Measurements from ENCODE around the gene VPS37B.
"Not testable (repeated sequence)": the region's sequence is repeated elsewhere in the genome, so short reads cannot be mapped to it uniquely, and the experiment has no call there.

VPS37B gene

DNA sequence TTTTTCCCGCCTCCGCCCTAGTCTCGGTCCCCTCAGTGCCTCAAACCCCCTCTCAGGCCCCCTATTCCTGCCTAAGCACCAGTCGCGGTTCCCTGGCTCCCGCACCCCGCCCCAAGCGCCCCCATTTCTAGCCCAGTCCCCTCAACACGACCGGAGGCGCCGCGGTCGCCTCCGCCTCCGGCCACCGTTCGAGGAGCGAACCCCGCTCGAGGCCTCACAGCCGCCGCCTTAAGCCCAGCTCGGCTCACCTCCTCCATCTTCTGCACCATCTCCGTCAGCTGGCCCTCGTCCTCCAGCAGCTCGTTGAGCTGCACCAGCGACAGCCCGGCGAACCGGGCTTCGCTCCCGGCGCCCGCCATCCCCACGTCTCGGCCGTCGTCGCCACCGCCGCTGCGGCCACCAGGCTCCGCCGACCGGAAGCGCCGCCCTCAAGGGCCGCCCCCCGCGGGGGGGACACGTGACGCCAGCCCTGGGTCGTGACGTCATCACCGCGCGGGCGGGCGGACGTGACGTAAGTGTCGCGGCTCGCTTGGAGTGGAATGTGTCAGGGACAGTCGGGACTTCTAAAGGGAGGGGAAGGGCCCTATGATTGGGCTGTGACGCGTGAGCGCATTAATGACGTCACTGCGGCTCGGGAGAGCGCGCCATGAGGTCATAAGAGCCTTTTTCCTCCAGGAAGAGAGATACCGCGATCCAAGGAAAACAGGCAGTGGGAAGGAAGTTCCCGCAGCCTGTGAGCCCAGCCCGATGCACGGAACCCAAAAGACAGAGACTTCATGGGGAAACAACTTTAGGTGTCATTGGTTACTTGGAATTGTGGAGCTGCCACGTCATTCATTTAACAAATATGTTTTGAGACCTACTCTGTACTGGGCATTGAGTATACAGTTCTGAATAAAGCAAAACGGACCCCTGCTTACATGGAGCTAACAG, at the start of gene VPS37B:
TSS of gene VPS37B (minus strand) at position 421 of the 933 bp plus-strand sequence. CDS start at position 359, 62 bp downstream.
- peak; percentile 72 for DNase-seq

DNA sequence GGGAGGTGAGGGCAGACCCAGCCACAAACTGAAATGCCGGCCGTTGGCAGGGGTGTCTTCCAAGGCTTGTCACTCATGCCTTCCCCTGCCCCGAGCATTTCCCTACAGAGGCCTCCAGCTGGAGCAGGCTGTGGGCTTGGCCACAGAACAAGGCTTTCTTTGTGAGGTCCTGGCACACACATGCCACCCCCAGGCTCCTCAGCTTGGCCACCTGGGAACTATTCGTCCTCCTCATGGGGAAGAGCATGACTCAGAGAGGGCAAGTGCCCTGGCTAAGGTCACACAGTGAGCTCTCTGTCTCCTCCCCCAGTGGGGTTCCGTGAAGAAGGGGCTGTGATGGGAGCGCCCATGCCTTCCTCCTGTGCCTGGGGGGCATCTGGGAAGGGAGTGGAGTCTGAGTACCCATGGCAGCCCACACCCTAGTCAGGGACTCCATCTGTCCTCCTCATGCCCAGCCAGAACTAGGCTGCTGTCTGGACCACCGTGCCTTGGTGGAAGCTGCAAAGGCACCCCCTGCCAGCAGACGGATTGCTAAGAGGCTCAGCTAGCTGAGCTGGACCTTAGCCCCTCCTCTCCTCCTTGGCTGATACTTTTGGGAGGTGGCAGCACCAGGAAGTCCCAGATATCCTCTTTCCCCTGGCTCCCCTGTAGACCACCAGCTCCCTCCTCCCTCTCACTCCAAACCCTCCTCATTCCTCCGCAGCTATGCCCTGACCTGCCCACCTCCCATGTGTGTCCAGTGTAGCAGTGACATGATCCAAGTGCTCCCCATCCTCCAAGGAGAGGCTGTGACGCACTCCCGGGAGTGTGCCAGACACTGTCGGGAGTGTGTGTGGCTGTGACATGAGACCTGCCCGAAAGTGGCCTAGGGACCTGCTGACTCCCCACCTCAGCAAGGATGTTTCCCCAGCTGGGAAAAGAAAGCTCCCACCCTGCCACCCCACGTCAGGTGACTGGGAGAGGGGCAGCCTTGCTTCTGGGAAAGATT, 49.0 kb upstream of the VPS37B start:
- peak; percentile 85 for DNase-seq

DNA sequence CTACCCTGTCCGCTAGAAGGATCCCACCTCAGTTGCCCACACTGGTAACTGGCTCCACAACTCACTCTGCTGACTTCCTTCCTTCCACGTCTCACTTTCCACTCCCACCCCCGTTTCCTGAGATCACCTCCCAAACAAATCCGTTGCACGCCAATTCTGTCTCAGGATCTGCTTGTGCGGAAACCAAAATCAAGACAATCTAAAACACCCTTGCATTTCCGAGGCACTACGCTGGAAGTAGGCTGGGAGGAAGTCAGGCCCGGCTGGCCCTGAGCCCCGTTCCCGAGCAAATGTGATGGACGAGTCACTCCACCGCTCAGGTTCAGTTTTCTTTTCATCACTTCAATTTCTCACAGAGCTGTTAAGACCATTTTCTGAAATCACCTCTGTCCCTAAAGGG, 47.3 kb upstream of the VPS37B start:
- DNase-seq, result no peak

DNA sequence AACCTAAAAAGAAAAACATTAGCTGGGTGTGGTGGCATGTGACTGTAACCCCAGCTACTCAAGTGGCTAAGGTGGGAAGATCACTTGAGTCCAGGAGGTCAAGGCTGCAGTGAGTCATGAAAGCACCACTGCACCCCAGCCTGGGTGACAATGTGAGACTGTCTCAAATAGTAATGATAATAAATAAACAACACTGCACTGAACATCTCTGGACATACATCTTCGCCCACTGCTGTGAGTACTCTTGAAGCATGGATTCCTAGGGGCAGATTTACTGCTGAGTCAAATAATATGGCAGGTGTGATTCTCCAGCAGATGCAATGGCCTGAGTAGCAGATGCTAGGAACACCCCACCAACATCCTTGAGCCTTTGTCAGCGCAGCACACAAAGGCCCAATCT, 46.7 kb upstream of the VPS37B start:
- DNase-seq, result no peak

- not testable (repeated sequence) for DNase-seq
Measured at GRCh38 chr12:122941351-122941750, 45.4 kb upstream of the VPS37B start.

DNA sequence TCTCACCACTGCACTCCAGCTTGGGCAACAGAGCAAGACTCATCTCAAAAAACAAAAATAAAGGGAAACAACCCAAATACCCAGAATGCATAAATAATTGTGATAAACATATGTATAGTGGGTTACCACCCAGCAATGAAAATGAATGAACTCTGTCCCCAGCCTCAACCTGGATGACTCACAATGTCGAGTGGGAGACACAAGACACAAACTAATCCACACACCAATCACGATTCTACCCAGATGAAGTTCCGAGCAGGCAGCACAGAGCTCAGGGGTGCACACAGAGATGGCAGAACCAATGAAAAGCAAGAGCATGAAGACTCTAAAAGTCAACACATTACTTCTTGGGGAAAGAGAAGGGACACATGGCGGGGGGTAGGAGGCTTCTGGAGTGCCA, 43.2 kb upstream of the VPS37B start:
- DNase-seq, result no peak

DNA sequence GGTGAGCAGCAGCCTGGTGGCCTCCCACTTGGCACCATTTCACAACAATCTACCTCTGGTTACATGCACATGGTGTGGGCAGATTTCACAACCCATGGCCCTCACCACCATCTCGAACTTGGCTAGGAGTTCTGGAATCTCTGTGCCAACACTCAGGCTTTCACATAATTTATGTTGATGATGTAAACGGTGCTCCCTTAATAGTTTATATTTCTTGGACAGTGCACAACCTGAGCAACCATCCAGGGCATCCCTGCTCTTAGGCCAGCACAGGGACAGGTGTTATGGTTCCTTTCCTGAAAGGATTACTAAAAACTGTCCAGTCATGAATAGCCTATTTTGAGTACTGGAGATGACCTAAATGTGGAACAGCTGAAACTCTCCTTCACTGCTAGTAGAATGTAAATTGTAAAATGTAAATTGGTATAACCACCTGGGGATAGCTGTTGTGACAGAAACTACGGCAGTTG, 41.7 kb upstream of the VPS37B start:
- no peak for DNase-seq

GRCh38 chr12:122935318-122935717, 39.4 kb upstream of the VPS37B start:
- DNase-seq, result no peak

GRCh38 chr12:122934722-122935121, 38.8 kb upstream of the VPS37B start:
- DNase-seq, result no peak

DNA sequence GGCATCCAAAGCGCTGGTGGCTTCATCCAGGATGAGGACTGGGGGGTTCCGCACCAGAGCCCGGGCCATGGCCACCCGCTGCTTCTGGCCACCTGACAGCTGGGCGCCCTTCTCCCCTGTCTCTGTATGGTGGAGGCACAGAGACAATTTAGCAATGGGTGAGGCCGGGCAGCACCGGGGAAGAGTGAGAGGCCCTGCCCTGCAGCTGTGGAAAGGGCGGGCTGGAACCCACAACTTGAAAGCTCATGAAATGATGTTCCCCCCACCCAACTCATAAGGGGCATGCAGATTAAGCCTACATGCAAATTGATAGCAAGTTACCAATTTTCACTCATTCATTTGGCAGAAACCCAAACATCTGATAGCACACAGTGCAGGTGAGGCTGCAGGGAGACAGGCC, 36.3 kb upstream of the VPS37B start:
- DNase-seq, result no peak

- no peak for DNase-seq
Measured at GRCh38 chr12:122929812-122930211, 33.9 kb upstream of the VPS37B start.

DNA sequence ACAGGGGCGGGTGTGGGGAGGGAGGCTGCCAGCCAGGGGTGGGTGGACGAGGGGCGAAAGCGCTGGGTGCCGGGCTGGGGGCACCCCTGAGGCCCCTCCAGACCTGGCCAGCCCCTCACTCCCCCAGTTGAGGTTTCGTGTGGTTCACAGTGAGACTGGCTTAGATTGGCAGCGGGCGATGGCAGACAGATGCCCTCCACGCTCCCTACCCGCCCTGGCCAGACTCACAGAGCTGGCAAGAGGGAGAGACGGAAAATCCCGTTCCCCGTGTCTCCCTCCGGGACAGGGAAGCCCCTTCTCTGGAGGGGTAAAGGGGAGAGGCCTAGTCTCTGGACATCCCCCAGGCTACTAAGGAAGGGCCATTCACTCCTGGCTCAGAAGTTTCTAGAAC, 33.2 kb upstream of the VPS37B start:
- no peak for DNase-seq

DNA sequence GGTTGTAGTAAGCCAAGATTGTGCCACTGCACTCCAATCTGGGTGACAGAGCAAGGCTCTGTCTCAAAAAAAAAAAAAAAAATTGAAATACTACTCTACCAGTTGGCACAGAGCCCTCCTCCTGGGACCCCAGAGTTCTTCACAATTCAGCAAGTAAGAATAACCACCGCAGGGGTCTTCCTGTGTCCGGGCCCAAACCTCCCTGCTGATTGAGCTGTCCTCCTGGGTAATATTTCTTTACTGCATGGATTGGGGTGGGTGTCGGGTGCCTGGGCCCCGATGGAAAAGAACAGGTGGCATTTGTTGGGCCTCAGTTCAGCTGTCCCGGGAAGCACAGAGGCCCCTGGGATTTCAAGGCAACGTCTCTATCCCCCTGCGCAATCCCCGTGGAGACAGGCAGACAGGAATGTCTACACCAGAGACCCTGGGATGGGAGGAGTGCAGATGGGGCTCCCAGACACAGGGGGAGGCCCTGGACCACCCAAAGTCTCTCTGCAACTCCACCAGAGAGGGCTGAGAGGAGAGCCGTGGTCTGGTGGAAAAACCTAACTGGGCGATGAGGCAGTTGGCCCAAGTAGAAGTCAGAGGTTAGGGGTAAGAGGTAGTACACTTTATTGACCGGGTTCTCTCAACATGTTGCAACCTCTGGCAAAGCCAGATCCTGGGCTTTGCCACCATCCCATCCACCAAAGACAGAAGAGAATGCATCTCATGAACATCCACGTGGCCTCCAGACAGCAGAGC, 32.7 kb upstream of the VPS37B start:
- DNase-seq, result no peak

DNA sequence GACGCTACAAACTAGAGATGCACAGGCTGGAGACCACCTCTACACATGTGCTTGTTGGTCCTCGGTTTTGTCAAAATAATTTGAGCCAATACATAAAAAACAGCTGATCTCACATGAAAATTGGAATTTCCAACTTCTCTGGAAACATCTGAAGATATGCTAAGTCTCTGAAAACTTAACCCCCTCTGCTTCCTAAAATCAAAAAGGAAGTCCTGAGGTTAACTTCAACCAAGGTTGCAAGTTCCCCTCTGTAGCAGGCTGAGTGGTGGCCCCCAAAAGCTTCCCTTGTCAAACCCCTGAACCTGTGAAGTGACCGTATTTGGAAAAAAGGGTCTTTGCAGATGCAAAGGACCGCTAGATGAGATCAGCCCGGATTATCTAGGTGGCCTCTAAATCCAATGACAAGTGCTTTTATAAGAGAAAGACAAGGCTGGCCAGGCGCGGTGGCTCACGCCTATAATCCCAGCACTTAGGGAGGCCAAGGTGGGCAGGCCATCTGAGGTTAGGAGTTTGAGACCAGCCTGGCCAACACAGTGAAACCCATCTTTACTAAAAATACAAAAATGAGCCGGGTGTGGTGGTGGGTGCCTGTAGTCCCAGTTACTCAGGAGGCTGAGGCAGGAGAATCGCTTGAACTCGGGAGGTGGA, 32.0 kb upstream of the VPS37B start:
- DNase-seq, result no peak

GRCh38 chr12:122921917-122922316, 26.0 kb upstream of the VPS37B start:
- no peak for DNase-seq

- DNase-seq, result no peak
Measured at GRCh38 chr12:122920687-122921086, 24.8 kb upstream of the VPS37B start.

DNA sequence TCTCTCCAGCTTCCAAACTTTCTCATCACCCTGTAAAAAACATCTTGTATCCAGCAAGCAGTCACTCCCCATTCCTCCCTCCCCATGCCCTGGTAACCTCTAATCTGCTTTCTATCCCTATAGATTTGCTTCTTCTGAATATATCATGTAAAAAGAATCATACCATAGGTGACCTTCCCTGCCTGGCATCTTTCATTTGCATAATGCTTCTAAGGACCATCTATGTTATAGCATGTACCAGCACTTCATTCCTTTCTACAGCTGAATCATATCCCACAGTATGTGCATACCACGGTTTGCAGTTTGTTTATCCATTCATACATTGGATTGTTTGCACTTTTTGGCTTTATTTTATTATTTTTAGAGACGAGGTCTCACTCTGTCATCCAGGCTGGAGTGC, 22.9 kb upstream of the VPS37B start:
- DNase-seq, result no peak

DNA sequence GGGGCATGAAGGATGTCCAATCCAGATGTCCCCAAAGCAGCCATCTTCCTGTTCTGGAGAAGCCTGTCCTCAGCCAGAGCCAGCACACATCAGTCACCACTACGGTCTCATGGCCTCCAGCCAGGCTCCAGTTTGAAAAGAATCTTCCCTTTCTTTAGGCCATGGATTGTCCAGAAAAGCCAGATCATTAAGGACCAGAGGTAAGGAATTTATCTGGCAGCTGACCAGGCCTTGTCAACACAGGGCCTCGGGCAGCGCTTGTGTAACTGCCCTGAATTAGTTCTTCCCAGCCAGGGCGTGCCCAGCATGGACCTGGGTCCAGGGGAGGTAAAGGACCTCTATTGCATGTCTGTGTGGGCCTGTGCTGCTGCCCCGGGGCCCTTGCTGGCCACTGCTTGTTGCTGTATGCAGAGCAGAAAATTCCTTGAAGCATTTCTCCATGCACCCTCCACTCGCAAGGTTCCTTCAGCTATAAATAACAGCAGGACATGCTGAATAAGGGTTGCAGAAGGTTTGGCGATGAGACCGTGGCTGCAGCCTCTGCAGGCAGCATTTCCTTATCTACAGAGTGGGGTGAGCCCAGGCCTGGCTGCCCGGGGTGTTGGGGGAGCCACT, 21.7 kb upstream of the VPS37B start:
- no peak for DNase-seq

DNA sequence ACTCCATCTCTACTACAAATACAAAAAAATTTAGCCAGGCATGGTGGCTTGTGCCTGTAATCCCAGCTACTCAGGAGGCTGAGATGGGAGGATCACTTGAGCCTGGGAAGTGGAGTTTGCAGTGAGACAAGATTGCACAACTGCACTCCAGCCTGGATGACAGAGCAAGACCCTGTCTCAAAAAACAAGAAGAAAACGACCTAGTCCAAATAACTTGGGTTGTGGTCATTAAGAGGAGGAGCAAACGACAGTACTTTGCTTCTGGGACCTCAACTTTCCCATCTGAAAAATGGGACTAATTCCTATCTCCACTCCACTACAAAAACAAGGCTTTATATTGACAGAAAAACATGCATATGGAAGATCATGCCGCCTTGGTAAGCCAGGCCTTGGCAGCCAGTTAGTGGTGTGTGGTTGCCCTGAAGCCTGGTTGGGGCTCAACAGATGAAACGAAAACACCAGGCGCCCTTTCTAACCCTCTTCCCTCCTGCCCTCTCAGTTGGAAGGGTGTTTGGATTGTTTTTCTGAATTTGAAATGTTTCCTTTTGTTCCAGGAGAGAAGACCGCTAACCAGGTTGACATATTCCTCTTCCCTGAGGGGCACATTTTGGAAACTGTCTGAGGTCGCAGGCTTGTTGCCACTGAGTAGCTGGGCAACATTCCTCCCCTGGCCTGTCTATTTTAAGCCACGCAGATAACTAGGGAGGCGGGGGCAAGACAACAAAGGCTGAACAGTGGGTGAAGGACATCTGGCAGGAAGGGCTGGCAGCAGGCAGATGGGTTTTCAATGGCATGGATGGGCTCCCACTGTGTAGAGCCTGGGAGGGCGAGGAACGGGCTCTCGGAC, 13.7 kb upstream of the VPS37B start:
- DNase-seq, result peak; percentile 71

DNA sequence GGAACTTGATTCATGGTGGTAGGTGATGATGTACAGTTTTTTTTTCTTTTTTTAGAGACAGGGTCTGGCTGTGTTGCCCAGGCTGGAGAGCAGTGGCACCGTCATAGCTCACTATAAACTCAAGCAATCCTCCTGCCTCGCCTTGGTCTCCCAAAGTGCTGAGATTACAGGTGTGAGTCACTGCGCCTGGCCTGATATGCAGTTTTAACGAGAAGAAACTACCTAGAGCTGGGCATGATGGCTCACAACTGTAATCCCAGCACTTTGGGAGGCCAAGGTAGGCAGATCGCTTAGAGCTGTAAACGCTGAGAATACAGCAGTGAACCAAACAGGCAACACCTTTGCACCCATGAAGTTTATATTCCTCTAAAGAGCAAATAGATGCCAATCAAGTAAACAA, 13.0 kb upstream of the VPS37B start:
- no peak for DNase-seq

DNA sequence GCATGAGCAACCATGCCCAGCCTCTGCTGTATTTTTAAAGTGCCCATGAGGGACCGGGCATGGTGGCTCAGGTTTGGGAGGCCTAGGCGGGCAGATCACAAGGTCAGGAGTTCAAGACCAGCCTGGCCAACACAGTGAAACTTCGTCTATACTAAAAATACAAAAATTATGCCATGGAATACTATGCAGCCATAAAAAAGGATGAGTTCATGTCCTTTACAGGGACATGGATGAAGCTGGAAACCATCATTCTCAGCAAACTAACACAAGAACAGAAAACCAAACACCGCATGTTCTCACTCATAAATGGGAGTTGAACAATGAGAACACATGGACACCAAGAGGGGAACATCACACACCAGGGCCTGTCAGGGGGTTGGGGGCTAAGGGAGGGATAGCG, 9.3 kb upstream of the VPS37B start:
- DNase-seq, result not testable (repeated sequence)

Measured in midbrain (tissue), 1 donor.